ENCODE results near the gene BDNF.

DNA sequence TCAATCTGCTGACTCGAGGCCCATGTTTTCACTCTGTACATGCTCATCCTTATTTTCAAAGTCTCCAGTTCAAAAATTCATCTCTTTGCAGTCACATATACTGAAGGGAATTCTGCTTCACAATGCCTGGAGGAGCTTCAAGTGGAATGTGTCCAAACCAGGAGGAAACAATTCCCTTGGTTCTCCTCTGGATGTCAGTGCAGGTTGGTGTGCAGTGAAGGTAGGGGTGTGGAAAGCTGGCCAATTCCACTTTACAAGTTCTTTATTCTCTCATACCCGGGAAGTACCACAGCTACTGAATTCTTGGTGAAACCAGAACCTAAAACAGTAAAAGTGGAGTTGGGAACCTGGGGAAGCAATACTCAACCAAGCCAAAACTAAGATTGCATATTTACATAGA lies 57.3 kb downstream of the BDNF start:
- TF ChIP-seq CREB1 (CRISPR knock-in tag; IDR thresholded peaks at IDR 0.05) (no peak), NFYB (CRISPR knock-in tag; conservative IDR thresholded peaks at IDR 0.05; ENCODE audit: low read depth) (no peak), JUN (CRISPR knock-in tag; IDR thresholded peaks at IDR 0.05) (no peak)
- TF ChIP-seq, protein P1, sequence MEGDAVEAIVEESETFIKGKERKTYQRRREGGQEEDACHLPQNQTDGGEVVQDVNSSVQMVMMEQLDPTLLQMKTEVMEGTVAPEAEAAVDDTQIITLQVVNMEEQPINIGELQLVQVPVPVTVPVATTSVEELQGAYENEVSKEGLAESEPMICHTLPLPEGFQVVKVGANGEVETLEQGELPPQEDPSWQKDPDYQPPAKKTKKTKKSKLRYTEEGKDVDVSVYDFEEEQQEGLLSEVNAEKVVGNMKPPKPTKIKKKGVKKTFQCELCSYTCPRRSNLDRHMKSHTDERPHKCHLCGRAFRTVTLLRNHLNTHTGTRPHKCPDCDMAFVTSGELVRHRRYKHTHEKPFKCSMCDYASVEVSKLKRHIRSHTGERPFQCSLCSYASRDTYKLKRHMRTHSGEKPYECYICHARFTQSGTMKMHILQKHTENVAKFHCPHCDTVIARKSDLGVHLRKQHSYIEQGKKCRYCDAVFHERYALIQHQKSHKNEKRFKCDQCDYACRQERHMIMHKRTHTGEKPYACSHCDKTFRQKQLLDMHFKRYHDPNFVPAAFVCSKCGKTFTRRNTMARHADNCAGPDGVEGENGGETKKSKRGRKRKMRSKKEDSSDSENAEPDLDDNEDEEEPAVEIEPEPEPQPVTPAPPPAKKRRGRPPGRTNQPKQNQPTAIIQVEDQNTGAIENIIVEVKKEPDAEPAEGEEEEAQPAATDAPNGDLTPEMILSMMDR (IDR thresholded peaks at IDR 0.05): no peak
- TF ChIP-seq, protein P2, sequence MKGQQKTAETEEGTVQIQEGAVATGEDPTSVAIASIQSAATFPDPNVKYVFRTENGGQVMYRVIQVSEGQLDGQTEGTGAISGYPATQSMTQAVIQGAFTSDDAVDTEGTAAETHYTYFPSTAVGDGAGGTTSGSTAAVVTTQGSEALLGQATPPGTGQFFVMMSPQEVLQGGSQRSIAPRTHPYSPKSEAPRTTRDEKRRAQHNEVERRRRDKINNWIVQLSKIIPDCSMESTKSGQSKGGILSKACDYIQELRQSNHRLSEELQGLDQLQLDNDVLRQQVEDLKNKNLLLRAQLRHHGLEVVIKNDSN (CRISPR knock-in tag; IDR thresholded peaks at IDR 0.05): no peak
